Right atrium auricular region (tissue), 2 donors: Measurements from ENCODE around the gene BANP. TPM values are rescaled to one million over a fixed set of nuclear protein-coding genes. Genes with fewer than 3 reads are reported as not detected.

ENCODE experiments used
- DNase-seq: peaks from one replicate; pipeline ENCODE4 v3.0.0-alpha.2; 2019; ENCODE audit warnings: low spot score
- H3K27ac ChIP-seq, 2 donors: fragments of 200-600 bp; sonication (generic); 1 replicate in 1 of 2; 2 replicates in 1 of 2; pipeline ENCODE4 v1.5.1; 2016 to 2019
- H3K27me3 ChIP-seq, 2 donors: fragments of 200-600 bp; sonication (generic); one replicate each; pipeline versions ENCODE4 v1.5.1 to v1.6.0; 2017 to 2019
- H3K36me3 ChIP-seq: fragments of 200-600 bp; sonication (generic); one replicate; pipeline ENCODE4 v1.5.1; 2016
- H3K4me1 ChIP-seq, 2 donors: fragments of 200-600 bp; sonication (generic); one replicate each; pipeline versions ENCODE4 v1.5.1 to v1.6.0; 2017 to 2019
- H3K4me3 ChIP-seq, 2 donors: fragments of 200-600 bp; sonication (generic); 1 replicate in 1 of 2; 2 replicates in 1 of 2; pipeline ENCODE4 v1.5.1; 2017 to 2019; ENCODE audit warnings: mild to moderate bottlenecking in 1 of 2, moderate library complexity in 1 of 2
- H3K9me3 ChIP-seq, 2 donors: fragments of 200-600 bp; sonication (generic); one replicate each; pipeline ENCODE4 v1.5.1; 2019
- CTCF ChIP-seq, 2 donors: fragments of 200-600 bp; sonication (generic); IDR thresholded peaks; one replicate each; pipeline ENCODE4 v1.5.1; 2019; ENCODE audit warnings: antibody characterized with exemption in 2 of 2
- total RNA-seq, 2 donors: library from RNA; depleted of rRNA; stranded (reverse); fragments of >200 nt; gene quantifications; one replicate each; pipeline ENCODE4 v1.1.0, GENCODE V29; 2016

The BANP gene
- total RNA-seq, 2 donors from 2014 or later: 10.4 to 14.4 TPM

DNA sequence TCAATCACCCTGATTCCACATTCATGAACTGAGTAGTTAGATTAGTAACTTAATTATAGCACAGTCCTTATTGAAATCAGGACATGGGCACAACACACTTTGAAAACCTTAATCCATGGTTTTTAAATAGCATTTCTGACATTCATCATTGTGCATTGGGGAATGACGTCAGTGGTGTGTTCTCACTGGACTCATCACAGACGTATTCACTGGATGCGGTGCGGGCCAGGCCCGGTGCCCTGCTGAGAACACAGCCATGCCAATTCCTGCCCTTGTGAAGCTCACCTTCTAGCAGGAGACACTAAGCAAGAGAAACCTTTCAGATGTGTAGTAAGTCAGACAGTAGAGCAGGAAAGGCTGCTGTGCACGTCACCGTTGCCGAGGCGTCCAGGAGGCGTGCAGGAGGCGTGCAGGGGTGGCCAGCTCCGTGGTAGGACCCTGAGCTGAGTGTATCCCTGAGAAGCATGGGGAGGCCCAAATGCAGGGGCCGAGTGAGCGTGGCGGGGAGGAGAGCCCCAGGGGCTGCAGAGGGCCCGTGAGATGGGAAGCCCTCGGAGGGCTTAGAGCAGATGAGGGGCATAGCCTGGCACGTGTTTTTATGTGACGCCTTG lies 12.9 kb downstream of the BANP start:
- no peaks in the 10 kb centered on the region for H3K9me3 ChIP-seq
- no peak for DNase-seq

GRCh38 chr16:87965417-87965816 lies 14.2 kb downstream of the BANP start:
- Histone ChIP-seq H3K9me3 (no peaks in the 10 kb centered on the region), H3K27me3 (no peaks in the 10 kb centered on the region), H3K36me3 (no peaks in the 10 kb centered on the region), H3K4me3 (no peak overlapping the region), H3K27ac (peak overlapping the region; percentile 63 to 75), H3K4me1 (peaks cover 0 to 47% of the 10 kb centered on the region in 2 donors)
- no peak for TF ChIP-seq CTCF (IDR thresholded peaks at IDR 0.05)
- DNase-seq: no peak

More for the DNA sequence above, 12.9 kb downstream of the BANP start:
- no peak overlapping the region for H3K4me3 ChIP-seq
- no peaks in the 10 kb centered on the region for H3K36me3 ChIP-seq
- peak overlapping the region; percentile 61 to 75 for H3K27ac ChIP-seq
- H3K27me3 ChIP-seq: no peaks in the 10 kb centered on the region
- TF ChIP-seq CTCF (IDR thresholded peaks at IDR 0.05): no peak
- H3K4me1 ChIP-seq: peaks cover 0 to 47% of the 10 kb centered on the region in 2 donors

- no peaks in the 10 kb centered on the region for H3K27me3 ChIP-seq
- peak overlapping the region in 1 of 2 donors; percentile 26 for H3K4me3 ChIP-seq
- peaks cover 0 to 2% of the 10 kb centered on the region in 2 donors for H3K9me3 ChIP-seq
- peaks cover 3% of the 10 kb centered on the region for H3K36me3 ChIP-seq
- H3K27ac ChIP-seq: peak overlapping the region; percentile 63 to 75
- DNase-seq: no peak
- no peak for TF ChIP-seq CTCF (IDR thresholded peaks at IDR 0.05)
- H3K4me1 ChIP-seq: peaks cover 0 to 47% of the 10 kb centered on the region in 2 donors
Observed at GRCh38 chr16:87966064-87966645, 14.9 kb downstream of the BANP start.

GRCh38 chr16:87966685-87967185 lies 15.5 kb downstream of the BANP start:
- peaks cover 0 to 8% of the 10 kb centered on the region in 2 donors for H3K9me3 ChIP-seq
- DNase-seq: no peak
- H3K27me3 ChIP-seq: no peaks in the 10 kb centered on the region
- peaks cover 5% of the 10 kb centered on the region for H3K36me3 ChIP-seq
- TF ChIP-seq CTCF (IDR thresholded peaks at IDR 0.05): no peak
- H3K4me1 ChIP-seq: peaks cover 0 to 47% of the 10 kb centered on the region in 2 donors
- peak overlapping the region; percentile 63 to 75 for H3K27ac ChIP-seq
- H3K4me3 ChIP-seq: peak overlapping the region in 1 of 2 donors; percentile 26

- H3K4me1 ChIP-seq: peaks cover 0 to 41% of the 10 kb centered on the region in 2 donors
- peaks cover 0 to 20% of the 10 kb centered on the region in 2 donors for H3K9me3 ChIP-seq
- no peak overlapping the region for H3K4me3 ChIP-seq
- no peak for DNase-seq
- no peak for TF ChIP-seq CTCF (IDR thresholded peaks at IDR 0.05)
- H3K27me3 ChIP-seq: no peaks in the 10 kb centered on the region
- peaks cover 5% of the 10 kb centered on the region for H3K36me3 ChIP-seq
- no peak overlapping the region for H3K27ac ChIP-seq
Observed at GRCh38 chr16:87968541-87968940, 17.3 kb downstream of the BANP start.
